GM19043 (cell line): ENCODE measurements around the gene AGBL2.
"Not testable (repeated sequence)": the region's sequence is repeated elsewhere in the genome, so short reads cannot be mapped to it uniquely, and the experiment has no call there.

Source experiments
- ATAC-seq: cut with Tn5 transposase; IDR thresholded peaks from one replicate; pipeline ENCODE4 v1.9.1; 2021; ENCODE audit warnings: low read depth; ENCODE audit not compliant: unreplicated experiment

Gene AGBL2

DNA sequence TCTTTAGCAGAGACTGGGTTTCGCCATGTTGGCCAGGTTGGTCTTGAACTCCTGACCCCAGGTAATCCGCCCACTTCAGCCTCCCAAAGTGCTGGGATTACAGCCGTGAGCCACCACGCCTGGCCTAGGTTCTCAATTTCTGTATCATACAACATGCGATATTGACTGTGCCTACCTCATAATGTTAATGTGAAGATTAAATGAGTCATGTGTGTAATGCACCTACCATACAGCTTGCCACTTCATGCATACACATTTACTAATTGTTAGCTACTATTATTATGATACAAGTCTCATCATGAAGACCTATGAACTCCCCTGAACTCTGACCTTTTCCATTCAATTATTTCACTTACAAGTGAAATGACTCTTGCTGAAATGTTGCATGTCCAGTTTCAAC, 25.7 kb downstream of the AGBL2 start:
- no peak for ATAC-seq

DNA sequence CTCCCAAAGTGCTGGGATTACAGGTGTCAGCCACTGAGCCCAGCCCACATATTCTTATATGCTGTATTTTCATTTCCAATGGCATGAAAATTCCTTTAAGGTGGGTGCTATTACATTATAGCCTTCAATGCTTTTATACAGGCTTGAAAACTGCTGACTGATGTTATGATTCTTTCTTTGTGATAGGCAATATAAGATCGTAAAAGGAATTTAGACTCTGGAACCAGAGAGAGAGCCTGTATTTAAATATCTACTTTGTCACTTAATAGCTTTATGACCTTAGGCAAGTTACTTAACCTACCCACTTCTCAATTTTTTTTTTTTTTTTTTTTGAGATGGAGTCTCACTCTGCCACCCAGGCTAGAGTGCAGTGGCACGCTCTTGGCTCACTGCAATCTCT, 26.2 kb downstream of the AGBL2 start:
- ATAC-seq, result no peak

DNA sequence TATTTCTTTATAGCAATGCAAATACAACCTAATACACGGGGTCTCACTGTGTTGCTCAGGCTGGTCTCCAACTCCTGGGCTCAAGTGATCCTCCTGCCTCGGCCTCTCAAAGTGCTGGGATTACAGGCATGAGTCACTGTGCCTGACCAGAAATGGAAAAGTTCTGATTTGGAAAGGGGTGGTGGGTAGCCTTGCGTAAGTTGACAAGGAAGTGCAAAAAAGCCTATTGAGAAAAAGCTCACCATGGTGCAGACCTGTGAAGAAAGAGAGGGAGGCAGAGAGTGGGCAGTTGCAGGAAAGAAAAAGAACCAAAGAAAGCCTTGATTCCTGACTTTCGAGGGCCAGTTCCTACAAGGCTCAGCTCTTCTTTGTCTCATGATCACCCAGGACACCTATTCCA, 27.1 kb downstream of the AGBL2 start:
- ATAC-seq, result no peak

DNA sequence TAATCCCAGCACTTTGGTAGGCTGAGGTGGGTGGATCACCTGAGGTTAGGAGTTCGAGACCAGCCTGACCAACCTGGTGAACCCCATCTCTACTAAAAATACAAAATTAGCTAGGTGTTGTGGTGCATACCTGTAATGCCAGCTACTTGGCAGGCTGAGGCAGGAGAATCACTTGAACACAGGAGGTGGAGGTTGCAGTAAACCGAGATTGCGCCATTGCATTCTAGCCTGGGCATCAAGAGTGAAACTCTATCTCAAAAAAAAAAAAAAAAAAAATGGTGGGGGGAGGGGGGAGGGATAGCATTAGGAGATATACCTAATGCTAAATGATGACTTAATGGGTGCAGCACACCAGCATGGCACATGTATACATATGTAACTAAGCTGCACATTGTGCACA, 28.5 kb downstream of the AGBL2 start:
- not testable (repeated sequence) for ATAC-seq

DNA sequence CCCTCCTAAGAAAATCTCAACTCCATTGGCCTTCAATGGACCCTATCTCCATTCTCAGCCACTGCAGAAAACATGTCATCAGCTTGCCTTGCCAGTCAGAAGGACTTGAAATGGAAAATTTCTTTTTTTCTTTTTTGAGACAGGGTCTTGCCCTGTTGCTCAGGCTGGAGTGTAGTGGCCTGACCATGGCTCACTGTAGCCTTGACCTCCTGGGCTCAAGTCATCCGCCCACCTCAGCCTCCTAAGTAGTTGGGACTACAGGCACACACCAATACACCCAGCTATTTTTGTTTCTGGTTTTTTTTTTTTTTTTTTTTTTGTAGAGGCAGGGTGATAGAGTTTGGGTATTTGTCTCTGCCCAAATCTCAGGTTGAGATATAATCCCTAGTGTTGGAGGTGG, 29.0 kb downstream of the AGBL2 start:
- no peak for ATAC-seq

DNA sequence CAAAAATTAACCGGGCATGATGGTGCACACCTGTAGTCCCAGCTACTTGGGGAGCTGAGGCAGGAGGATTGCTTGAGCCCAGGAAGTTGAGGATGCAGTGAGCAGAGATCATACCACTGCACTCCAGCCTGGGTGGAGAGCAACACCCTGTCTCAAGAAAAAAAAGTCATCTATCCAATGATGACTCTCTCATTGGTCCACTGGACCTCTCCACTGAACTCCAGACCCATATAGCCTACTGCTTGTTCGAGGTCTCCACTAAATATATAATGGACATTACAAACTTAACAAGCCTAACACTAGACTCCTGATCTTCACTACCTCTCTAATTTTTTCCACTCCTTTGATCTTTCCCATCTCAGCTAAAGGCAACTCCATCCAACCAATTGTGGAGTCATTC, 39.3 kb downstream of the AGBL2 start:
- no peak for ATAC-seq

DNA sequence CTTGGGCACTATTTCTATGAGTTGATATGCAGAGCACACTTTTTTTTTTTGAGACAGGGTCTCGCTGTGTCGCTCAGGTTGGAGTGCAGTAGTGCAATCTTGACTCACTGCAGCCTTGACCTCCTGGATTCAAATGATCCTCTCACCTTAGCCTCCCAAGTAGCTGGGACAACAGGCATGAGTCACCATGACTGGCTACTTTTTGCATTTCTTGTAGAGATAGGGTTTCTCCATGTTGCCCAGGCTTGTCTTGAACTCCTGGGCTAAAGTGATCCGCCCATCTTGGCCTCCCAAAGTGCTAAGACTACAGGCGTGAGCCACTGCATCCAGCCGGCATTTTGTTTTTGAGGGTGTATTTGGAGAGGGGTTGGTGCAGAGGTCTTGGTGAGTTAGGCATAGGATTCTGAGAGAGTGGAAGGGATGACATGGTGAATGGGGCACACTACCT, 42.9 kb downstream of the AGBL2 start:
- ATAC-seq, result no peak

DNA sequence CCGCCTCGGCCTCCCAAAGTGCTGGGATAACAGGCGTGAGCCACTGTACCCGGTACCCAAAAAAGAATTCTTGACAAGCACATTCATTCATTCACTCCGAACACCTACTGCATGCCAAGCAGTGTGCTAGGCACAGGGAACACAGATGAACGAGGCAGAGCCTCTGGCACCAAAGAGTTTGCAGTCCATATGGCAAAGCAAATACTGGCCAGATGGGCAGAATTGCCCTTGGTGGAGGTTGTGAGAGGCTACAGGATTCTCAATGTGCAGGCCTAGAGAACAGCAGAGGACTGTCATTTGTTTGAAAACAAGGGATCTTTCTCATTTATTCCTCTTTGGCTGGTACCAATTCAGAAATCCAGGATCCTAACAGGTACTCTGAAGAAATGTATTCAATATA, 45.3 kb downstream of the AGBL2 start:
- ATAC-seq, result no peak

DNA sequence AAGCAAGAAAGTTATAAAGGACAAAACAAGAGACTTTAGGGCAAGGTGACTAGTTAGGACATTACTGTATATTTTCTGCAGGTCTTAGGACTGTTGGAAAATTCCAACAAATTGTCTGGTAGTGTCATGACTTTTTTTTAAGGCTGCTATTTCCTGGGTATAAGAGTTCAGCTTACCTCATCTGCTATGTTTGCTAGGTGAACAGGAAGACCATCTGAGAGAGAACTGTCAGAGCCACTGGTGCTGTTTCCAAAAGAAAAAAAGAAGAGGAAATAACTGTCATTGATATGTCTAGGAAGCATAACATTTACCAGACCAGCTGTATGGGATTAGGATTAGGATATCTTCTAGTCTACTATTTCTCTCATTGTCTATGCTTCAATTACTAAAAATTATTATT, 46.5 kb downstream of the AGBL2 start:
- ATAC-seq, result no peak

DNA sequence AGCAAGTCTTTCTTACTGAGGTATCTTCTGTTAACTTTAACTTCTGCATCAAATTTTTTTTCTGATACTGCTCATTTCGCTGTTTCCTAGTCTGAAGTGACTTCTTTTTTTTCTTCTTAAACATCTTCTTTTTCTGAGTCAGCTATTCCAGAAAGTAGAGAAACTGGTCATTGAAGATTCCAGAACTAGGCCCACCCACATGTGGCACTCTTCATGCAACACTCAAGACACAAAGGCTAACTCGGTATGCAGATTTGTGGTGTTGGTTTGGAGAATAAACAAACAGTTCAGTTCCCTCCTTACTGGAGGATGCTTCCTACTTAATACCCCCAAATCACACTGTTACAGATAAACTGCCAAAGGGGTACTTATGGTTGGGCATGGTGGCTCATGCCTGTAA, 47.6 kb downstream of the AGBL2 start:
- ATAC-seq, result no peak

DNA sequence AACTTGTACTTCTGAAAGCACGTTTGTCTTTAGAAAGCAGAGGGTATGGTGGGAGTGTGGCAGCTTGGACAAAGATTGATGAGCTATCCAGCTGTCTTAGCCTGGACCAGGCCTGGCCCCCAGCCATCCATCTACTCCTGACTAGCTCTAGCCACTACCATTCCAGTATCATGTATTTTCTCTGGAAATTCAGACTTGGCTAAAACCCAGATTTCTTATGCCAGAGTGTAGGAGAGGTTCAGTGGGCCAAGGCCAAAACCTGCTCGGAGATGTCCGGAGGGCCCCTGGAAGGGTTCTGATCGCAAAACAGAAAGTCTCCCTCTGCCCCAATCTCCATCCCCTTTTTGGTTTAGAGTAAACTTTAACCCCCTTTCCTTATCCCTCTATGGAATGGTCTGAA, 48.0 kb downstream of the AGBL2 start:
- no peak for ATAC-seq

DNA sequence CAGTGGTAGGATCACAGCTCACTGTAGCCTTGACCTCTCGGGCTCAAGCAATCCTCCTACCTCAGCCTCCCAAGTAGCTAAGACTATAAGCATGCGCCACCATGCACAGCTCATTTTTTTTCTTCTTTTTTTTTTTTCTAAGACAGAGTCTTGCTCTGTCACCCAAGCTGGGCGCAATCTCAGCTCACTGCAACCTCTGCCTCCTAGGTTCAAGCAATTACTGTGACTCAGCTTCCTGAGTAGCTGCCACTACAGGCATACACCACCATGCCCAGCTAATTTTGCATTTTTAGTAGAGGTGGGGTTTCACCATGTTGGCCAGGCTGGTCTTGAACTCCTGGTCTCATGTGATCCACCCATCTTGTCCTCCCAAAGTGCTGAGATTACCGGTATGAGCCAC, 50.2 kb downstream of the AGBL2 start:
- ATAC-seq, result not testable (repeated sequence)

DNA sequence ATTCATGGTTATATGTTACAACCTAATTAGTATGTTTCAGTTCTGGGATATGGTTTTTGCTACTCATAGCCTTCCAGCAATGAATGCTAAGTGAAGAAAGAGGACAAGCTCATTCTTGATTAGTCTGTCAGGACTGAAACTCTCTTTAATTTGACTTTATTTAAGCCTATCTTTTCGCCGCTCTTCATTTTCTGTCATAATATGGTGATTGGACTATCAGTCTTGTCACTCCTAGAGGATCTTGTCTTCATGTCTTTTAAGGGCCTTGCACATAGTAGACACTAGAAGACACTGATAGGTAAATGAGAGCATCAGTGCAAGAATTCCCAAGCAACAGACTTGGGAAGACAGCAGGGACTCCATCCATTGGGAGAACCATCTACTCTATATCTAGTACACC, 53.9 kb downstream of the AGBL2 start:
- ATAC-seq, result no peak

DNA sequence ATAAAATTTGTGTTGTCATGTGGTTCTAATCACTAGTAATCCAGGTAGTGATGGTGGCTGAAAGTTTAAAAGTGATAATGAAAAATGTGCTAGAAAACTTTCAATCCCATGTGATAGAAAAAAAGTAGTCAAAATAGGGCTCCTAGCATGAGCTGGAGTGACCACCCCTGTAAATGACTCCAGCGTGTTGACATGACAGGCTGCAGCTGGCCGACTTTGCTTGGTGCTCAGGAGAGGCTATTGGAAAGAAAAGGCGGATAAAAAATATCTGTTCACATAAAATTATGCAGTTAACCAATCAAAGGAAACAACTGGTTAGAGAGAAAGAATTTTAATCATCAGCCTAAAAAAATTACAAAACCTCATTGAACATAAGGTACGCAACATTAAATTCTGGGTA, 55.9 kb downstream of the AGBL2 start:
- ATAC-seq, result no peak

DNA sequence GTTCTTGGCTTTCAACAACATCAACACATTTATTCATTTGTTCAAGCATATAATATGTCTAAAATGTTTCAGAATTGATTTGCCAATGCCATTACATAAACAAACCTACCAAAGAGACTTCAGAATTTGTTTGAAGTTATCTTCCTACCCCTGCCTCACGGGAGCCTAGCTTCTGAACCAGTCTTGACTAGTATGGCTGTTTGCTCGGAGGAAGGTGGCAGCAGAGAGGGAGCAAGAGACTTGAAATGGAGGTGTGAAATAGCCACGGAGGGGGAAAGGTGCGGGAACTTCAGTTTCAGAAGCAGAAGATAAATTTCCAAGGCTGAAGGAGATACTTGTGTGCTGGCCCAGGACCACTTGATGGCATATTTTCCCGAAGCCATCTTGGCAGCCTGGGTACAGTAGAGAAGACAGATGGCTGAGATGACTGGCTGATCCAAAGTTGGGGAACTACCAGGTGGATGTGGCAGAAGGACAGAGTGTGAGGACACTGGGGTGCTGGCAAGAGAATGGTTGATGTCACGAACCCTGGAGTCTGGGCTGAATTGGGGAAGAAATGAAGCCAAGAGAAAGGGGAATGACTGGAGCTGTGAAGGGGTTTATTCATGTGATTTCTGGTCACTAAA, 58.8 kb downstream of the AGBL2 start:
- no peak for ATAC-seq

DNA sequence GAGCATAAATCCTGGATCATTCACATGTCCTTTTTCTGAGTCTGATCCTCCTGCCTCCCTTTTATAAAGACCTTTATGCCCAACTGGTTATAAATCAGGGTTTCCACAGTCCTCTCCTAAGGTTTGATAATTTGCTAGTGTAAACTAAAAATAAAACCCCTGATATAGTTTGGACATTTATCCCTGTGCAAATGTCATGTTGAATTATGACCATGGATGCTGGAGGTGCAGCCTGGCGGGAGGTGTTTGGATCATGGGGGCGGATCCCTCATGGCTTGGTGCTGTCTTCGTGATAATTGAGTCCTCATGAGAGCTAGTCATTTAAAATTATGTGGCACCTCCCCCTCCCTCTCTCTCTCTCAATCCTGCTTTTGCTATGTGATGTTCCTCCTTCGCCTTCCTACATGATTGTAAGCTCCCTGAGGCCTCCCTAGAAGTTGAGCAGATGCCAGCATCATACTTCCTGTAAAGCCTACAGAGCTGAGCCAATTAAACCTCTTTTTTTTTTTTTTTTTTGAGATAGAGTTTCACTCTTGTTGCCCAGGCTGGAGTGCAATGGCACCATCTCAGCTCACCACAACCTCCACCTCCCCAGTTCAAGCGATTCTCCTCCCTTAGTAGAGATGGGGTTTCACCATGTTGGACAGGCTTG, 63.2 kb downstream of the AGBL2 start:
- ATAC-seq, result no peak

DNA sequence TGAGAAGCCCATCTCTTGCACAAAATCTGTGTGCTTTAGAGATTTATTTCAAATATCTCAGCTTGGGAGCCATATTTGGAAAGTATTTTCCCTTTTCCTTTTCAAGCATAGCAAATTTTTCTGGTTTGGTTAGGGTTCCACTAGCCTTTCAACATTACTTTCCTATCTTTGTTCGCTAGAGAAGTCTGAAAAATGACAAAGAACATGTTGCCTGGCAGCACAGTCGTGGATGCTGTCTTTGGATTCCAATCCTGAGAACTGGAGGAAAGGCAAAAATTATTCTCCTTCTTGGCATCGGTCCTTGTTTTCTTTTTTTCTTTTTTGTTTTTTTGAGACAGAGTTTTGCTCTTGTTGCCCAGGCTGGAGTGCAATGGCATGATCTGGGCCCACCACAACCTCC, 65.9 kb downstream of the AGBL2 start:
- ATAC-seq, result no peak

DNA sequence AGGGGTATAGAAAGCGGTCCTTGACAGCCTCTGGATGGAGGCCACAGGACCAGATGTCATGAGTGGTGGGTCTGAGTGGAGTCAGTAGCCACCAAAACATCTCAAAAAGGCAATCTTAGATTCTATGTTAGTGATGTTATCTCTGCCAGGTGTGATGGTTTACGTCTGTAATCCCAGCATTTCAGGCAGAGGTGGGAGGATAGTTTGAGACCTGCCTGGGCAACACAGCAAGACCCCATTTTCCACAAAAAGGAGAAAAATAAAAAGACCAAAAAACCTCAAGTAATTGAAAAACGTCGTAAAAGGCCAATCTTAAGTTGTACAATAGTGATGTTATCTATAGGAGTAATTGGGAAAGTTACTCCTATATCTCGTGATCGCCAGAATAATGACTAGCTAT, 69.2 kb downstream of the AGBL2 start:
- ATAC-seq, result no peak

DNA sequence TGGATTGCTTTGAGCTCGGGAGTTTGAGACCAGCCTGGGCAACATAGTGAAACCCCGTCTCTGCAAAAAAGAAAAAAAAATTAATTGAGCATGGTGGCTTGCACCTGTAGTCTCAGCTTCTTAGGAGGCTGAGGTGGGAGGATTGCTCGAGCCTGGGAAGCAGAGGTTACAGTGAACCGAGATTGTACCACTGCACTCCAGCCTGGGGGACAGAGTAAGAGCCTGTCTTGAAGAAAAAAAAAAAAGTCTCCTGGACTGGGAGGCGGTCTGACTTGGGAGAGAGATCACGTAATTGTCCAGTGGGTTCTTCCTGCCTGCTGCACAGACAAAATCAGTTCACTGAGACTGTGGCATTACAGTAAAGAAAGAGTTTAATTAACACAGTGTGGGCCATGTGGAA, 69.7 kb downstream of the AGBL2 start:
- ATAC-seq, result no peak

DNA sequence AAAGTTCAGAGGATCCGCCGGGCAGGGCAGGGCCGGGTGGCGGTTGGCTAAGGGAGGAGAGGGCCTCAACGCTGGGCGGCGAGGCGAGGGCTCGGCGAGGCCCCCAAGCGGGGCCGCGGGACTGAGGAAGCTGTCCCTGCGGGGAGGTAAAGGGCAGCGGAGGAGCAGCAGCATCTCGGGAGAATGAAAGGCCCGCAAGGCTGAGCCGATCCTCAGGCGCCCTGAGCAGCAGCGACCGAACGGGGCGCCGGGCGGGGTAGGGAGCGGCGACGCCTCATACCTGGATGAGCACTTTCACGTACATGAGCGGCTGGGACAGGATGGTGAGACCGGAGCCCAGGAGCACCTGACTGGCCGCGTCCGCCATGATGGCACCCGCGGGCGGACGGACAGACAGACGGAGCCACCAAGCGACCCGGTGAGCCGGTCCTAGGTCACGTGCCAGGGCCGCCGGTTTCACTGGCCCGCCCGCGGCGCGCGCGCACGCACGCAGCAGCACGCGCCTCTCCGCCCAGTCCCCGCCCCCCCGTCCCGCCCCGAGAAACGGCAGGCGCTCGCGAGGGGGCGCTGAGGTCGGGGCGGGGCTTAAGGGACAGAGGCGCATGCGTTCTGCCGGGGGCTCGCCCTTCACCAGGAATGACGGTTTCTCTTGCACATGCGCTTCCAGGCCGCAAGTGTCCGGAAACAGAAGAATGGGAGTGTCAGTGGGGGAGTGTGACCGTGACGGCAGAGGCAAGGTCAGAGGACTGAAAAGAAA, 72.9 kb downstream of the AGBL2 start, which contains the start of gene MTCH2:
Gene MTCH2, minus strand, starts transcription at position 461 of the 757 bp plus-strand sequence. Its CDS starts 94 bp downstream, at position 367.
- peak; percentile 88 for ATAC-seq

DNA sequence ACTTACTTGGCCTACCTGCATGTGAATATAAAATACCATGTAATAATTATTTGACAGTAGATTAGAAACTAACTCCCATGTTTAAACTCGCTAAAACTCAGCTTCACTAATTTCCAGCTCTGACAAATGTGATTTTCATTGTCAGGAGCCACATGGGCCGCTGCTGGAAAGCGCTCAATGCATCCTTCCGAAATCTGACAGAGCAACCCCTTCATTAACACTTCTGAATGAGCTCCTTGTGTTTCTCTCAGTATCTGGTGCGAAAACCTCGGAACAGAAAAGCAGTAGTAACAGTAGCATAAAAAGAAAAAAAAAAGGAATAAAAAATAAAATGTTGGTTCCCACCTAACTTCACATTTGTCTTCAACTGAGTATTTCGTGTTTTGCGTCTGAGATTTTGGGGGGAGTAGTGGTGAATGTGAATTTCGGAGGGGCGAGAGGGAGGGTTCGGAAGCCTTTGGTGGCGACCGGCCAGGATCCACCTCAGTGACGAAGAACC, 73.5 kb downstream of the AGBL2 start:
- ATAC-seq, result no peak

DNA sequence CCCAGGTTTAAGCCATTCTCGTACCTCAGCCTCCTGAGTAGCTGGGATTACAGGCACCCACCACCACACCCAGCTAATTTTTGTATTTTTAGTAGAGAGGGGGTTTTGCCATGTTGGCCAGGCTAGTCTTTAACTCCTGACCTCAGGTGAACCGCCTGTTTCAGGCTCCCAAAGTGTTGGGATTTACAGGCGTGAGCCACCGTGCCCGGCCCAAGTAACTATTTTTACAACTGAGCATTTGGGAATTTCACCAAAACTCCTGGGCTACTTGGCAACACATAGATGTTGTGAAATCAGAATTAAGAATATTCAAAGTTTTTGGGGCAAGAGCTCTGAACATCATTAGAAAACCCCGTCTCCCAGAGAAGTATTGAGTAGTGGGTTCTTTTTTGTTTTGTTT, 74.7 kb downstream of the AGBL2 start:
- ATAC-seq, result not testable (repeated sequence)
